CD4-positive, alpha-beta T cell treated with Interleukin-15 for 4 hours (primary cell): ENCODE measurements around the gene S1PR1.

Source experiments
- DNase-seq: peaks from one replicate; pipeline ENCODE4 v3.0.0-alpha.2; 2020; ENCODE audit warnings: low spot score

S1PR1 gene

DNA sequence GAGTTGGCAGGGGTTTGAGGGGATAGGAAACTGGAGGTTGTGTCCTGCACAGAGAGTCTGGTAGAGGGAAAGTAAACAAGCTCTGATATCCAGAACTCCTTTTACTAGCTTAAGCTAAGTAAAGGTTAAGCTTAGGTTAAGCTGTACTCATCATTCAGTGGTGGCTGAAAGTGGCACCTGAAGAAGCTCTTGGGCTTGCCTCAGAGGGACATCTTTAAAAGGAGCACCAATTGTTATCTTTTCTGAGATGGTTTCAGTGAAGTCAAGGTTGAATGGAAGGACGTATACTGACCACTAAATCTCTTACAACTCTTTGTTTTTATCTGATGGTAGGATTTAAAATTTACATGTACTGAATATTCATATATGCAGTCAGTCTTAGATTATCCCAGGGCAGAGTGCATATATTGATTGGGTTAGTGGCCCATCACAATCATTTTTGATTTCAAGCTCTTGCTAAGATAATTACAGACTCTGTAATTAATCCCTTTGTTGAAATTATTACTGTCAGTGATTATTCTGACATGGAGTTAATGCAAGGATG is 43.3 kb downstream of the S1PR1 start:
- DNase-seq, result no peak

DNA sequence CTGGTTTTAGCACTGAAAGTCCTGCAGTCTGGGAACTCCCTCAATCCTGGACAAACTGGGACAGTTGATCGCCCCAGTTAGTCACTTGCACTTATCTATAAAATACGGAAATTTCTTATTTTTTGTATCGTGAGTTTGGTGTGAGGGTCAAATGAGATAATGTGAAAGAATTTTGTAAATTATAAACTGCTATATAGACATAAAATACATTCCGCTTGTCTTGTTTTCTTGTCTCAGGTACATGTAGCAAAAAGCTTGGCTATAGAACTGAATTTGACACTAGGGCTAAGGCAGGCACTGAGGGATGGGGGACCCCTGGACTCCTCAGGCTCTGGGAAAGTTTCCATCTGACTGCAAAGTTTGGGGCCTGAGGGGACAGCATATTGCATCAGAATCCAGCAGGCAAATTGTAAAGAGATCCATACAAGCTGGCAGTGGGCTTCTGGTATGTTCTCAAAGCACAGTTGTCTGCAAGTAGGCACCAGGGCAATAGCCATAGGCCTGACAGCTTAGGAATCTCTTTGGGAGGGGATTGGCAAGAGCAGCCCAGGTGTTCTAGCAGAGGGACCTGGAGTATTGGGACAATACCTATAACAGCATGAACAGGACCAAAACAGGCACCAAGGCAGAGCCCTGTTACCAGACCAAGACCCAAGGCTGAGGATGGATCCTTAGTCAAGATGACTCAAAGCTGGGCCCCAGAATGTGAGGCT is 44.3 kb downstream of the S1PR1 start:
- no peak for DNase-seq

DNA sequence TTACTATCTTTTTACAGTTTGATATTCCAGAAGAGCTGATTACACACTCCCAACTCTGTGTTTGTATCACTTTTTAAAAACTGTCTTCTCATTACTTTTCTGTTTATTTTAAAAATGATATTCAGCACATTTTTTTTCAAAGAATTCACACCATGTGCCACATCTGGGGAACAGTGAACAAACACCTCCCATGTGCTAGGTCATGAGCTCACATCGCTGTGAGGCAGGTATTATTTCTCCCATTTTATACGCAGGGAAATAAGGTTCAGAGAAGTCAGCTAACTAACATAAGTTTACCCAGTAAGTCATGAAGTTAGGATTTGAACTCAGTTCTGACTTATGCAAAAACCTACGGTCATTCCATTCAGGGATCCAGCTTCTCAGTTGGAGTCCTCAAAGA is 44.9 kb downstream of the S1PR1 start:
- DNase-seq, result no peak

DNA sequence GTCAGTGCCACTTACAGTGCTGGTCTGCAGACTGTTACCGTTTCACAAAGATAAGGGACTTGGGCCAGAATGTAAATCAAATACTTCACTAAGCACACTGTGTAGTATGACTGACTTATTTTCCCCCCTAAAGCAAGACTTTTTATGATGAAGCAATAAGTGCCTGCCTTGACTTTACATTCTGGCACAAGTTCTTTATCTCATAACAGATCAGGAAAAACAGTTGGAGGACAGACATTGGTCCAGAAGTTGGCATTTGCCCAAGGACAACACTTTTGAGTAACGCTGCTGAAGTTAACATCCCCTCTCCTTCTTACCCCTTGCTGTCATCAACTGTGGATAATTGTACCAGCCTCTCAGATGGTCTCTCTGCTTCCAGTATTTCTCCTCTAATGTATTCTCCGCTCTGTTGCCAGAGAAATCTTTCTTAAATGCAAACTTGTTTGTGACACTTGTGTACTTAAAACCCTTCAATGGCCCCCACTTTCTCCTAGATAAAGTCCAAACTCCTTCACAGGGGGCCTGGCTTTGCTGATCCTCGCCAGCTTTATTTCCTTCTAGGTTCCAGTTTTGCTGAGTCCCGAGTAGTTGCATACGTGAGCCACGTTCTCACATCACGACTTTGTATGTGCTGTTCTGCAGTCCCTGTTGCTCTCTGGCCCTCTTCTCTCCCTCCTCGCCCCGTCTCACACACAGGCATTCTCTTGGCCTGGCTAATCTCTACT is 45.7 kb downstream of the S1PR1 start:
- no peak for DNase-seq

DNA sequence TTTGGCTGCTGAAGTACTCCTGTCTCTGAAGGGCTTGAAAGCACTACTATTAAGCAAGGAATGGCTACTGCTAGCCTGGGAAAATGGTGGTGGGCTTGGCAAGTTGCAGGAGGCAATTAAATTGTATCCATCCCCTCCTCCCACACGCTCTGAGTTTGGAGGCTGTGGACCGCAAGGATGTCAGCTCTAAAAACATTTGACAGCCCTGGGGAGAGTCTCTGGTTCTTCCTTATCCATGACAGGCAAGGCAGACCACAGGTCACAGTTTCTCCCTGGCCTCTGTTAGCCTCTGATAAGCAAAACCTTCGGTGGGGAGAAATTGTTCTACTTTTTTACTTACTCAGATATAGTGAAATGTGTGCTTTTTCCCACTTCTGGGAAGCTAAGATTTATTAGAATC is 46.6 kb downstream of the S1PR1 start:
- no peak for DNase-seq

DNA sequence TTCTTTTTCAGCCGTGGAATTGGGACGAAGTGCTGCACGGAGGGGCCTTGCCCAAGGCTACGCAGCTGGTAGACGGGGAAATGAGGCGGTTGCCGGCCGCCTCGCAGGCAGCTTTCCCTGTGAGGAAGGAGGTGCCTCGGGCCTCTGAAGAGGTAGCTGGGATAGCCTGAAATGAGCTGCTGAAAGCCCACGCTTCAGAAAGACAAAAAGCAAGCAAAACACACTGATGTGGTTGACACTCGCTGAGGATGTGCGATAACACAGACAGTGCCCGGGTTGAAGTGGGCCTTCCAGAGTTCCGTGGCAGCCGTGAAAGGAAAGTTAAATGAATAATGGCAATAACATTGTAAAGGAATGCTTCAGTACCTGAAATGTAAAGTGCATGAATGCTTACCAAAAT is 47.2 kb downstream of the S1PR1 start:
- DNase-seq, result peak; percentile 40

DNA sequence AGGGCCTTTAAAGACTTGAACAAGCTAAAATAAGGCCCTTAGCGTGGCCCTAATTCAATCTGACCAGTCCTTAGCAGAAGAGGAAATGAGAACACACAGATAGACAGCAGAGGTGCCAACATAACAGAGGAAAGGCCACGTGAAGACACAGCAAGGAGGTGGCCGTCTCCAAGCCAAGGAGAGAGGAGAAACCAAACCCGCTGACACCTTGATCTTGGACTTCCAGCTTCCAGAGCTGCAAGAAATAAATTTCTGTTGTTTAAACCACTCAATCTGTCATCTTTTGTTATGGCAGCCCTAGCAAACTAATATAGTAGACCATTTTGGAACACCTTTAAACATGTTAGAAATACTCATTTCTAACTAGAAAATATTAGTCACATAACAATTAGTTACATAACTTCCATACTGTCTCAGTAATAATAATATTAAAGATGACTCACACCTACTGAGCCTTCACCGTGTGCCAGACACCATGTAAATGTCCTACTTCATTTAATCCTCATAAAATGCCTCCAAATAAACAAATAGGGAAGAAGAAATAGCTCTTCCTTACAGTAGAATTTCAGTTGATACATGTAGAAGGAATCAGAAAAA is 47.9 kb downstream of the S1PR1 start:
- DNase-seq, result no peak

DNA sequence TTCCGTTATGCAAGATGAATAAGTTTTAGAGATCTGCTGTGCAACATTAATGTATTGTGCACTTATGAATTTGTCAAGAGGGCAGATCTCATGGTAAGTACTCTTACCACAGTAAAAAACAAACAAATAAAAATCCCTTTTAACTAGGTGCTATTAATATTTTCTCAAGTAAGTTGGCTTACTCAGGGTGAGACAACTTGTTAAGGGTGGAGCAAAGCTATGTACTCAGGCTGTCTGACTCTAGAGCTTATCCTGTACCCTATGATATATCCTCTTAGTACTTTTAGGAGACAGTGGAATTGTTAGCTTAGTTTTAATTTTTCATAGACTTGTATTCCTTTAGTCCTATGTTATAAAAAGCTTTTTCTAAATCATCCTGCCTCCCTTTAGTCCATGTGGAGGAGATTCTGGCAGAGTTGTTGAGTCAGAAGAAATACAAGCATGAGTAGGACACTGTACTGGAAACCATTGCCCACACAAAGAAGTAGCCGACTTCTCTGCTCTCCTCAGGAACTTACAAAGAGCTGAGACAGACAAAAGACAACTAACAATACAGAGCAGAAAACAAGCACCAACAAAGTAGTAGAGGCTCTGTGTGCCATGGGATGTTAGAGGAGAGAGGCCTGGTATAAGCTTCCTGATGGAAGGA is 49.2 kb downstream of the S1PR1 start:
- DNase-seq, result no peak

DNA sequence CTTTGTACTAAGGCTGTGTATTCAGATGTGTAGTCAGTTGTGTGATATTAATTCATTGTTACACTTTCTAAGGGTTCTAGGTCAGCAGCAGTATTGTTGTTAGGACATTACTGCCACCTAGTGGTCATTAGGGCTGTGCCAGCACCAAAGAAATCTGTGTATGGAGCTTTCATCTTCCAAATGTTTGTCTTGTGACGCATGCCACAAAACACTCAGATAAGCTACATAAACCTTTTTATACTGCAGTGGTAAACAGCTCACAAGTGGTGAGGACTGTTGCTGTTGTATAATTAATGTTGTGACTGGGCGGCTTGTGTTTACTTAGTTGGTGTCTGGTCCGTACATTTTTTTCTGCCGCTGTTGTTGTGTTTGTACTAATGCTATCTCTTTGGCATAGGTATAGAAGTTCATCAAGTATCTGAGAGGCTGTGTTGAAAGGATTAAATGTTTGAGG is 51.7 kb downstream of the S1PR1 start:
- DNase-seq, result peak; percentile 90

DNA sequence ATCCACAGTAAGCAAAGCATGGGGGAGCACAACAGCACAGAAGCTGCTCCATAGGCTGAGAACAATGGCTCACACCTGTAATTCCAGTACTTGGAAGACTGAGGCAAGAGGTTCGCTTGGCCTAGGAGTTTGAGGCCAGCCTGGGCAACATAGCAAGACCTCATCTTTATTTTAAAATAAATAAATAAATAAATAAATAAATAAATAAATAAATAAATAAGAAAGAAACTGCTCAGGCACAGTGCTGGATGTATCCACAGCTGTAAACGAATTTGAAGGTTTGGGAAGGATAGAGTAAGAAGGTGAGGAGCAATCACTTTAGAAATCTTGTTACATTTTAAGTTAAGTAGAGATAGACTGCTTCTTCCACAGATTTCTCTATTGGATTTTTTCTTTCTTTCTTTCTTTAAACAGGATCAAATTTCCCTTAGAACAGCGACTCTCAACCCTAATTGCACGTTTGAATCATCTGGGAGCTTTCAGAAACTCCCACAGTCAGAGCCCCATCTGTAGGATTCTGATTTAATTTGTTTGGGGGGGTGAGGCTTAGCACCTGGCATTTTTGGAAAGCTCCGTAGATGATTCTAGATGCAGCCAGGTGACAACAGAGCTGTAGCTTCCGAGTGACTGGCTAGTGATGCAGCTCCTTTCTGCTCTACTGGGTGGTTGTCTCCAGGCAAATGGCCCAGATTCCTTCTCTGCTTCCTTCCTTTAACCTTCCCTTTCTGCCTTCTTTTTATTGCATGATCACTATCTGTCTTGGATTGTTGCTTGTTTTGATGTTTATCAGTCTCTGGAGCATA is 53.5 kb downstream of the S1PR1 start:
- DNase-seq, result no peak
